CD4-positive, alpha-beta T cell (primary cell): Measurements from ENCODE around the gene CHID1. TPM values are rescaled to one million over a fixed set of nuclear protein-coding genes. Genes with fewer than 3 reads are reported as not detected.

Experiments
- ATAC-seq: fragments of 200-7000 bp; cut with Tn5 transposase; one replicate; pipeline ENCODE4 v1.10.0; 2022; ENCODE audit warnings: mild to moderate bottlenecking; ENCODE audit not compliant: poor library complexity
- CTCF ChIA-PET: fragments of 350-600 bp; sonication (Branson Sonifier 250); formaldehyde crosslinking; loops from one replicate; lab custom pipeline; 2021; ENCODE audit warnings: antibody characterized with exemption, inconsistent platforms; lab: Charles Lee
- POLR2A ChIA-PET: fragments of 350-600 bp; sonication (Branson Sonifier 250); formaldehyde crosslinking; loops from one replicate; lab custom pipeline; 2021; ENCODE audit warnings: antibody characterized with exemption, inconsistent platforms; lab: Charles Lee
- DNase-seq, 14 experiments: peaks; one replicate each; pipeline ENCODE4 v3.0.0-alpha.2; 2013 to 2020; ENCODE audit warnings: mixed read lengths in 2 of 14
- H3K27ac ChIP-seq, 2 donors: one replicate each; pipeline versions ENCODE4 v1.5.1 to v1.7.0; 2013; ENCODE audit warnings: low read length in 2 of 2, low read depth in 1 of 2, mild to moderate bottlenecking in 1 of 2
- H3K27me3 ChIP-seq, 2 experiments: 1 replicate in 1 of 2; 2 replicates in 1 of 2; pipeline versions ENCODE4 v1.6.1 to v1.7.0; 2013; ENCODE audit warnings: low read length in 2 of 2, control low read depth in 1 of 2, mild to moderate bottlenecking in 1 of 2, moderate library complexity in 1 of 2; ENCODE audit not compliant: insufficient read depth in 2 of 2, control insufficient read depth in 1 of 2
- H3K36me3 ChIP-seq: one replicate; pipeline ENCODE4 v1.6.1; 2013; ENCODE audit warnings: low read length, control low read depth; ENCODE audit not compliant: insufficient read depth
- H3K4me1 ChIP-seq: one replicate; pipeline ENCODE4 v1.6.1; 2013; ENCODE audit warnings: low read length, control low read depth; ENCODE audit not compliant: insufficient read depth
- H3K4me3 ChIP-seq: one replicate; pipeline ENCODE4 v1.5.1; 2013; ENCODE audit warnings: mild to moderate bottlenecking, low read length, moderate library complexity
- H3K9me3 ChIP-seq, 2 experiments: 1 replicate in 1 of 2; 2 replicates in 1 of 2; pipeline versions ENCODE4 v1.6.1 to v1.7.0; 2013; ENCODE audit warnings: low read length in 2 of 2, mild to moderate bottlenecking in 2 of 2, control low read depth in 1 of 2, moderate library complexity in 1 of 2; ENCODE audit not compliant: control insufficient read depth in 1 of 2, insufficient read depth in 1 of 2
- H3K27ac Mint-ChIP-seq: one replicate; pipeline ENCODE4 v1.8.0; 2020; ENCODE audit warnings: mixed read lengths
- H3K27me3 Mint-ChIP-seq: one replicate; pipeline ENCODE4 v1.8.0; 2021; ENCODE audit warnings: mixed read lengths
- H3K36me3 Mint-ChIP-seq: one replicate; pipeline ENCODE4 v1.8.0; 2021; ENCODE audit warnings: low read depth, mixed read lengths
- H3K4me1 Mint-ChIP-seq: one replicate; pipeline ENCODE4 v1.8.0; 2021; ENCODE audit warnings: low read depth, mixed read lengths
- H3K4me3 Mint-ChIP-seq: one replicate; pipeline ENCODE4 v1.8.0; 2020; ENCODE audit warnings: mild to moderate bottlenecking, mixed read lengths
- H3K9me3 Mint-ChIP-seq: one replicate; pipeline ENCODE4 v1.8.0; 2020; ENCODE audit warnings: mixed read lengths
- CTCF ChIP-seq: fragments of 200-600 bp; IDR thresholded peaks from one replicate; pipeline ENCODE4 v1.8.0; 2022; ENCODE audit warnings: antibody characterized with exemption, mild to moderate bottlenecking
- intact Hi-C, 2 experiments: fragments of 100-400 bp; cut with DNase I in 1 of 2; cut with micrococcal nuclease in 1 of 2; formaldehyde crosslinking; loops; one replicate each; pipeline versions ENCODE4 v1.15.1 to v1.9.0; 2023 to 2025; cut with DNase I, micrococcal nuclease
- total RNA-seq, 174 experiments: library from RNA in 2 of 174; stranded (reverse) in 2 of 174; gene quantifications; one replicate each; pipeline ENCODE4 v1.2.3 and lab custom pipeline; 2021 to 2026

The CHID1 gene
- total RNA-seq, 2 experiments from 2014 or later: 17.1 to 22.8 TPM

- no peak overlapping the region for H3K27ac ChIP-seq
- ATAC-seq: no peak
- H3K4me3 ChIP-seq: no peak overlapping the region
- H3K4me1 ChIP-seq: no peaks in the 10 kb centered on the region
- H3K9me3 ChIP-seq: no peaks in the 10 kb centered on the region
- ChIA-PET POLR2A (interaction anchor here (1.0 kb wide), 1 partner anchor 21 kb away, joined by 3 read pairs; no protein-coding TSS in a partner anchor), CTCF (no interaction called here)
- H3K27me3 ChIP-seq: no peaks in the 10 kb centered on the region
- Mint-ChIP-seq H3K27ac (no peak overlapping the region), H3K4me1 (no peaks in the 10 kb centered on the region), H3K27me3 (no peaks in the 10 kb centered on the region), H3K9me3 (no peaks in the 10 kb centered on the region), H3K4me3 (no peak overlapping the region), H3K36me3 (peaks cover 5% of the 10 kb centered on the region)
- intact Hi-C loops: no loop called here
- H3K36me3 ChIP-seq: peaks cover 4% of the 10 kb centered on the region
- DNase-seq: no peak
- no peak for TF ChIP-seq CTCF
These were observed 41.0 kb downstream of the CHID1 start for GRCh38 chr11:869399-870126.

GRCh38 chr11:868802-869201, 41.8 kb downstream of the CHID1 start:
- CTCF ChIA-PET: no interaction called here
- POLR2A ChIA-PET: interaction anchor here (1.0 kb wide), 1 partner anchor 21 kb away, joined by 3 read pairs; no protein-coding TSS in a partner anchor
- H3K36me3 Mint-ChIP-seq: peaks cover 4% of the 10 kb centered on the region
- Histone ChIP-seq H3K27ac (no peak overlapping the region), H3K36me3 (peaks cover 4% of the 10 kb centered on the region), H3K4me1 (no peaks in the 10 kb centered on the region), H3K27me3 (no peaks in the 10 kb centered on the region), H3K9me3 (no peaks in the 10 kb centered on the region), H3K4me3 (no peak overlapping the region)
- TF ChIP-seq CTCF: no peak
- no peaks in the 10 kb centered on the region for H3K27me3 Mint-ChIP-seq
- intact Hi-C loops: no loop called here
- H3K4me1 Mint-ChIP-seq: no peaks in the 10 kb centered on the region
- H3K27ac Mint-ChIP-seq: no peak overlapping the region
- DNase-seq: no peak
- ATAC-seq: no peak
- H3K4me3 Mint-ChIP-seq: no peak overlapping the region
- no peaks in the 10 kb centered on the region for H3K9me3 Mint-ChIP-seq

GRCh38 chr11:868394-868793, 42.2 kb downstream of the CHID1 start:
- TF ChIP-seq CTCF: no peak
- no peaks in the 10 kb centered on the region for H3K4me1 Mint-ChIP-seq
- Histone ChIP-seq H3K36me3 (peaks cover 4% of the 10 kb centered on the region), H3K4me3 (no peak overlapping the region), H3K27ac (no peak overlapping the region), H3K4me1 (no peaks in the 10 kb centered on the region), H3K9me3 (no peaks in the 10 kb centered on the region), H3K27me3 (no peaks in the 10 kb centered on the region)
- no peaks in the 10 kb centered on the region for H3K27me3 Mint-ChIP-seq
- H3K27ac Mint-ChIP-seq: no peak overlapping the region
- H3K9me3 Mint-ChIP-seq: no peaks in the 10 kb centered on the region
- DNase-seq (no peak), ATAC-seq (no peak)
- ChIA-PET POLR2A (no interaction called here), CTCF (no interaction called here)
- no peak overlapping the region for H3K4me3 Mint-ChIP-seq
- no peaks in the 10 kb centered on the region for H3K36me3 Mint-ChIP-seq
- intact Hi-C loops: no loop called here
